Panc1 (cell line): ENCODE results near the gene NUAK2. TPM values are rescaled to one million over a fixed set of nuclear protein-coding genes. Genes with fewer than 3 reads are reported as not detected.

Experiments used
- ATAC-seq: fragments of 200-7000 bp; cut with Tn5 transposase; 2 replicates; pipeline ENCODE4 v1.9.1; 2020; ENCODE audit warnings: mild to moderate bottlenecking, moderate library complexity
- BruUV-seq: library from RNA; stranded (reverse); fragments of 400-500 nt; replicated peaks from 2 replicates; lab custom pipeline; 2021; lab: Mats Ljungman, UMichigan
- CTCF ChIA-PET: fragments of 300-600 bp; sonication (Branson Sonifier 250); formaldehyde crosslinking; loops from one replicate; lab custom pipeline; 2022; ENCODE audit warnings: antibody characterized with exemption; lab: Charles Lee
- POLR2A ChIA-PET: fragments of 300-600 bp; sonication (Branson Sonifier 250); formaldehyde crosslinking; loops from one replicate; lab custom pipeline; 2022; ENCODE audit warnings: antibody characterized with exemption; lab: Charles Lee
- DNase-seq: peaks from one replicate; pipeline ENCODE4 v3.0.0-alpha.2; 2010; ENCODE audit warnings: low read depth, low spot score
- H3K27ac ChIP-seq: 2 replicates; pipeline ENCODE4 v1.5.1; 2011; ENCODE audit warnings: mild to moderate bottlenecking, low read length, inconsistent platforms
- H3K27me3 ChIP-seq: fragments of 200-500 bp; sonication (Bioruptor generic); 2 replicates; pipeline ENCODE4 v1.6.0; 2014; ENCODE audit warnings: low read length, inconsistent platforms; ENCODE audit not compliant: control insufficient read depth, insufficient read depth
- H3K36me3 ChIP-seq: fragments of 200-500 bp; sonication (Bioruptor generic); 2 replicates; pipeline ENCODE4 v1.5.1; 2014; ENCODE audit warnings: inconsistent platforms, mild to moderate bottlenecking, low read length, moderate library complexity; ENCODE audit not compliant: control insufficient read depth, insufficient read depth
- H3K4me1 ChIP-seq: 2 replicates; pipeline ENCODE4 v1.5.1; 2011; ENCODE audit warnings: inconsistent platforms, mild to moderate bottlenecking, low read length, moderate library complexity; ENCODE audit not compliant: control insufficient read depth, insufficient read depth
- H3K4me3 ChIP-seq, 2 experiments: 2 replicates each; pipeline ENCODE4 v1.5.1; 2011 to 2012; ENCODE audit warnings: low read depth in 2 of 2, low read length in 2 of 2, mild to moderate bottlenecking in 2 of 2, inconsistent platforms in 1 of 2, moderate library complexity in 1 of 2
- H3K9me3 ChIP-seq: fragments of 200-500 bp; sonication (Bioruptor generic); 2 replicates; pipeline ENCODE4 v1.5.1; 2014; ENCODE audit warnings: low read depth, mild to moderate bottlenecking, inconsistent platforms, low read length, moderate library complexity; ENCODE audit not compliant: control insufficient read depth, insufficient read depth
- POLR2AphosphoS5 ChIP-seq: IDR thresholded peaks from 2 replicates; pipeline ENCODE4 v1.6.1; 2012; ENCODE audit warnings: mild to moderate bottlenecking, low read depth, low read length, moderate library complexity
- REST ChIP-seq, 2 experiments: IDR thresholded peaks; 2 replicates each; pipeline ENCODE4 v1.6.1; 2011 to 2012; ENCODE audit warnings: low read depth in 2 of 2, control low read depth in 1 of 2, low read length in 1 of 2, mild to moderate bottlenecking in 1 of 2, moderate library complexity in 1 of 2; ENCODE audit not compliant: insufficient read depth in 1 of 2
- SIN3A ChIP-seq: IDR thresholded peaks from 2 replicates; pipeline ENCODE4 v1.6.1; 2012; ENCODE audit warnings: low read depth, mild to moderate bottlenecking, low read length, moderate library complexity, borderline replicate concordance; ENCODE audit not compliant: insufficient read depth
- TCF7L2 ChIP-seq: IDR thresholded peaks from 2 replicates; pipeline ENCODE4 v1.6.1; 2011; ENCODE audit warnings: mild to moderate bottlenecking, low read depth, low read length, inconsistent platforms
- in situ Hi-C: cut with HindIII; loops from 2 replicates; pipeline ENCODE4 v1.10.0; 2016; ENCODE audit warnings: low sequenced_read_pairs, low pct_unique_long_range_greater_than_20kb
- intact Hi-C: fragments of 100-400 bp; cut with micrococcal nuclease; formaldehyde crosslinking; loops from one replicate; pipeline ENCODE4 v1.10.0; 2022; ENCODE audit not compliant: unreplicated experiment
- total RNA-seq: library from RNA; stranded (reverse); gene quantifications from one replicate; pipeline ENCODE4 v1.2.1, GENCODE V29; 2021; ENCODE audit not compliant: unreplicated experiment
- TF ChIP-seq, protein P1 (sequence below): fragments of 450-650 bp; IDR thresholded peaks from 2 replicates; pipeline ENCODE4 v1.5.1; 2017; ENCODE audit warnings: mild to moderate bottlenecking

NUAK2 gene
- total RNA-seq, 1 experiment from 2014 or later = 17.4 TPM

DNA sequence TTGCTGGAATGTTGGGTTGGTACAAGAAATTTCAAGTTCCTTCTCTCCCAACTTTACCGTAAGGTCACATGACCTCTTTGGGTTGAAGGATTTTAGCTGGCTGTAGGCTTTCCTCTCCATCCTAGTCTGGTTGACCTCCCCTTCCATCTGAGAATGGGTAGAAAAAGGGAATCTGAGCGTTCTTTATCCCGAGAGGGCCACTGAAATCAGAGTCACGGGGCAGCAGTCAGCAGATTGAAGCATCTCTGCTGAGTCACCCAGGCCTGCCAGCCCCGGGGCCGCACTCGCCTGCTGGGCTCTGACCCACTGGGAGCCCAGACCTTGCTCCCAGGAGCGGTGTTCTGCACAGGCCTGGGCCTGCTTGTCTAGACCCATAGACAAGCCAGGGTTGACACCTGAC lies 62.8 kb downstream of the NUAK2 start:
- no peak overlapping the region for H3K27ac ChIP-seq
- peaks cover 4% of the 10 kb centered on the region for H3K4me1 ChIP-seq
- H3K36me3 ChIP-seq = no peaks in the 10 kb centered on the region
- BruUV-seq = no TSS peak
- POLR2A ChIA-PET = interaction anchor here (0.8 kb wide), 1 partner anchor 274 kb away, joined by 4 read pairs; no protein-coding TSS in a partner anchor
- intact Hi-C loops (loop anchor here (5.0 to 10.0 kb wide), 3 partner anchors 134 to 274 kb away; partner anchors contain the start of gene RBBP5), in situ Hi-C loops (no loop called here)
- ATAC-seq = no peak
- H3K27me3 ChIP-seq = no peaks in the 10 kb centered on the region
- H3K9me3 ChIP-seq = no peaks in the 10 kb centered on the region
- CTCF ChIA-PET = interaction anchor here (0.7 to 1.4 kb wide), 4 partner anchors 15 to 197 kb away, joined by 3 to 5 read pairs (median 4); no protein-coding TSS in a partner anchor
- TF ChIP-seq, protein P1, sequence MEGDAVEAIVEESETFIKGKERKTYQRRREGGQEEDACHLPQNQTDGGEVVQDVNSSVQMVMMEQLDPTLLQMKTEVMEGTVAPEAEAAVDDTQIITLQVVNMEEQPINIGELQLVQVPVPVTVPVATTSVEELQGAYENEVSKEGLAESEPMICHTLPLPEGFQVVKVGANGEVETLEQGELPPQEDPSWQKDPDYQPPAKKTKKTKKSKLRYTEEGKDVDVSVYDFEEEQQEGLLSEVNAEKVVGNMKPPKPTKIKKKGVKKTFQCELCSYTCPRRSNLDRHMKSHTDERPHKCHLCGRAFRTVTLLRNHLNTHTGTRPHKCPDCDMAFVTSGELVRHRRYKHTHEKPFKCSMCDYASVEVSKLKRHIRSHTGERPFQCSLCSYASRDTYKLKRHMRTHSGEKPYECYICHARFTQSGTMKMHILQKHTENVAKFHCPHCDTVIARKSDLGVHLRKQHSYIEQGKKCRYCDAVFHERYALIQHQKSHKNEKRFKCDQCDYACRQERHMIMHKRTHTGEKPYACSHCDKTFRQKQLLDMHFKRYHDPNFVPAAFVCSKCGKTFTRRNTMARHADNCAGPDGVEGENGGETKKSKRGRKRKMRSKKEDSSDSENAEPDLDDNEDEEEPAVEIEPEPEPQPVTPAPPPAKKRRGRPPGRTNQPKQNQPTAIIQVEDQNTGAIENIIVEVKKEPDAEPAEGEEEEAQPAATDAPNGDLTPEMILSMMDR = no peak
- no peak for TF ChIP-seq TCF7L2
- no peak for TF ChIP-seq SIN3A
- no peak for TF ChIP-seq REST (IDR thresholded peaks at IDR 0.05; ENCODE audit: insufficient read depth in 1 of 2, low read depth in 2 of 2, low read length in 1 of 2)
- DNase-seq = no peak
- no peak overlapping the region for H3K4me3 ChIP-seq

- ATAC-seq = no peak
- ChIA-PET CTCF (interaction anchor here (0.7 to 1.4 kb wide), 4 partner anchors 28 to 197 kb away, joined by 3 to 5 read pairs (median 3); no protein-coding TSS in a partner anchor), POLR2A (interaction anchor here (0.8 kb wide), 1 partner anchor 273 kb away, joined by 4 read pairs; no protein-coding TSS in a partner anchor)
- TF ChIP-seq, protein P1 = no peak
- TF ChIP-seq TCF7L2 = no peak
- TF ChIP-seq SIN3A = no peak
- TF ChIP-seq POLR2AphosphoS5 = no peak
- TF ChIP-seq REST (IDR thresholded peaks at IDR 0.05; ENCODE audit: insufficient read depth in 1 of 2, low read depth in 2 of 2, low read length in 1 of 2) = no peak
- Histone ChIP-seq H3K36me3 (no peaks in the 10 kb centered on the region), H3K4me1 (peaks cover 4% of the 10 kb centered on the region), H3K4me3 (no peak overlapping the region), H3K9me3 (no peaks in the 10 kb centered on the region), H3K27me3 (no peaks in the 10 kb centered on the region), H3K27ac (no peak overlapping the region)
- no peak for DNase-seq
- intact Hi-C loops = loop anchor here (5.0 to 10.0 kb wide), 3 partner anchors 133 to 273 kb away; partner anchors contain the start of gene RBBP5
- in situ Hi-C loops = no loop called here
- BruUV-seq = no TSS peak
Observed at GRCh38 chr1:205258261-205258691, 63.3 kb downstream of the NUAK2 start.
